SJSA1 (cell line): Measurements from ENCODE around the gene CAMTA1. TPM values are rescaled to one million over a fixed set of nuclear protein-coding genes. Genes with fewer than 3 reads are reported as not detected.

Source experiments
- DNase-seq, 2 experiments: peaks; one replicate each; pipeline ENCODE4 v3.0.0-alpha.2; 2015 to 2020; ENCODE audit warnings: low spot score in 2 of 2, low read depth in 1 of 2
- H3K27ac ChIP-seq: fragments of 250-450 bp; sonication (Bioruptor Pico); 2 replicates; pipeline ENCODE4 v1.5.1; 2020; ENCODE audit warnings: mild to moderate bottlenecking, moderate library complexity
- H3K27me3 ChIP-seq: fragments of 250-450 bp; sonication (Bioruptor Pico); replicated peaks from 2 replicates; pipeline ENCODE4 v1.5.1; 2020; ENCODE audit warnings: mild to moderate bottlenecking, moderate library complexity
- H3K36me3 ChIP-seq: fragments of 250-450 bp; sonication (Bioruptor Pico); 2 replicates; pipeline ENCODE4 v1.5.1; 2020; ENCODE audit warnings: mild to moderate bottlenecking
- H3K4me1 ChIP-seq: fragments of 250-450 bp; sonication (Bioruptor Pico); replicated peaks from 2 replicates; pipeline ENCODE4 v1.6.1; 2021; ENCODE audit warnings: mild to moderate bottlenecking
- H3K4me3 ChIP-seq: fragments of 250-450 bp; sonication (Bioruptor Pico); 2 replicates; pipeline ENCODE4 v1.5.1; 2020; ENCODE audit warnings: mild to moderate bottlenecking
- H3K9me3 ChIP-seq: fragments of 250-450 bp; sonication (Bioruptor Pico); replicated peaks from 2 replicates; pipeline ENCODE4 v1.5.1; 2020; ENCODE audit warnings: mild to moderate bottlenecking
- total RNA-seq: library from RNA; depleted of rRNA; stranded (reverse); fragments of >200 nt; shearing (Covaris generic); gene quantifications from 2 replicates; pipeline ENCODE4 v1.2.3, GENCODE V29; 2014

The CAMTA1 gene
- total RNA-seq, 1 experiment from 2014 or later = 136 TPM

DNA sequence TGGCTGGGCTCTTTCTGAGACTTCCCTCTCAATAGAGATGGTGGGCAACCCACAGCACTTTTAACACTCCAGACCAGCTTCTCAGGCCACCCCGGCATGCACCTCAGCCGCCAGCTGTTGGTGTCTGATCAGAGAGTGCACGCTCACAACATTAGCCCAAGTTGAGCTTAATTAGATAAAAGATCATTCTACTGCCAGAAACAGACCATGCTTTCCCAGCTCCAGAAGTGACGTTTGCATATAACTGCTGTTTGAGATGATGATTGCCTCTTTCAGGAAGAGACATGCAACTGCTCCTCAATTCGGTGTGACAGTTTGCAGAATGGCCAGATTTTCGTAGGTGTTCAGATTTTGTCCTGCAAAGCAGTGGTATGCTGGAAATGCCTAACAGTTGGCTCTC lies 700.6 kb downstream of the CAMTA1 start:
- DNase-seq = no peak
- H3K4me1 ChIP-seq = no peaks in the 10 kb centered on the region
- no peaks in the 10 kb centered on the region for H3K9me3 ChIP-seq
- 0 out of 2 replicates have a peak, but pooled peaks cover 2% of the 10 kb centered on the region for H3K27me3 ChIP-seq
- H3K4me3 ChIP-seq = no peak overlapping the region
- H3K36me3 ChIP-seq = no peaks in the 10 kb centered on the region
- H3K27ac ChIP-seq = no peak overlapping the region

DNA sequence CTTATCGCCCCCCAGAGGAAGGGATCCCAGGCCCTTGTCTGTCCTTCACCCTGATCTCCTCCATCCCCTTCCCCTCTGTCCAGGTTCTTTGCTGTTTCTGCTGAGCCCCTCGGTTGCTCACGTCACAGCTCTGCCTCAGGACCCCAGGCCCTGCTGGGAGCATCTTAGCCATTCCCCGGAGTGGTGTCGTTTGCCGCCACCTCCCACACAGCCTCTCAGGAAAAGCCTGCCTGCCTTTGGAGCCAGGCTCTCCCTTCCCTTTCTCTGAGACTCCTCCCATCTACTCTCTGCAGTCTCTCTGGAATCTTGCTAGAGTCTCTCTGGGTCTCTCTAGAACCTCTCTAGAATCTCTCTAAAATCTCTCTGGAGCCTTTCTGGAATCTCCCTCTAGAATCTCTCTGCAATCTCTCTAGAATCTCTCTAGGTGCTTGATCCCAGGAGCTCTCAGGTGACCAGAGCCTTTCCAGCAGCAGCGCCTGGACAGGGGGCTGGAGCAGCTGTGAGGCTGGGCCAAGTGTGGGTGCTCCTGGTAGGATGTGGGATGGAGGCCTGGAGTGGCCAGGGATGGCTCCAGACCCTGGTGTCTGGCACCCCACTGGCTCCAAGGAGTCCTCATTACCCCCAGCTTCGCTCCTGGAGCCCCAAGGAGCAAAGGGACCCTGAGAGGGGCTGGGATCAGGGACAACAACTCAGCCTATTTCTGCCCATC lies 702.7 kb downstream of the CAMTA1 start:
- Histone ChIP-seq H3K4me1 (no peaks in the 10 kb centered on the region), H3K36me3 (no peaks in the 10 kb centered on the region), H3K27me3 (0 out of 2 replicates have a peak, but pooled peaks cover 2% of the 10 kb centered on the region), H3K4me3 (no peak overlapping the region), H3K27ac (no peak overlapping the region), H3K9me3 (no peaks in the 10 kb centered on the region)
- no peak for DNase-seq

DNA sequence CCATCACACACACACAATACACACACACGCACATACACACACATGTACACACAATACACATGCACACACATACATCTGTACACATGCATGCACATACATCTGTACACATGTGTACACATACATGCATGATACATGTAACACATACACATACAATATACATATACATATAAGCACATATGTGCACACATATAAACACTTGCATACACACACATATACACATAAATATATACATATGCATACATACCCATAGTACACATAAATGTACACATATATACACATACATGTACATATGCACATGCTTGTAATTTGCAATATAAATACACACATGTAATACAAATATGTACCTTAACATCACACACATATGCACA lies 703.2 kb downstream of the CAMTA1 start:
- DNase-seq = no peak
- H3K9me3 ChIP-seq = no peaks in the 10 kb centered on the region
- H3K36me3 ChIP-seq = no peaks in the 10 kb centered on the region
- no peak overlapping the region for H3K4me3 ChIP-seq
- H3K27me3 ChIP-seq = 0 out of 2 replicates have a peak, but pooled peaks cover 1% of the 10 kb centered on the region
- H3K4me1 ChIP-seq = no peaks in the 10 kb centered on the region
- H3K27ac ChIP-seq = no peak overlapping the region

DNA sequence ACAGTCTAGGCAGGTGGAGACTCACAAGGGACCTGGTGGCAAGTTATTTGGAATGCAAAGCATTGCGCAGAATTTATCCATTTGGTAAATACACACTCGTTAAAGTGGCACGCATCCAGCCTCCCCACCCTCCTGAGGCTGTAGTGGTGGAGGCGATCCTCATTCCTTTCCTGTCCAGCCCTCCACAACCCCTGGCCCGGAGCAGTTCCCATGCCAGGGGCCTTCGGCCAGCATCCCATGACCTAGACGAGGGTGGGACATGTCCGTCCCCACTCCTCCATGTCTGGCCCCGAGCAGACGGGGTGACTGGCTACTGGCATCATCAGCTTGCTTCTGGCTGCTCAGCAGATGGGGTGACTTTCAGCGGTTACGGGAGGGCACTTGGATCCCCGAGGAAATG lies 704.3 kb downstream of the CAMTA1 start:
- Histone ChIP-seq H3K4me1 (no peaks in the 10 kb centered on the region), H3K36me3 (no peaks in the 10 kb centered on the region), H3K27ac (no peak overlapping the region), H3K27me3 (no peaks in the 10 kb centered on the region; the same call in 1 of the 2 replicates), H3K4me3 (no peak overlapping the region), H3K9me3 (no peaks in the 10 kb centered on the region)
- no peak for DNase-seq

DNA sequence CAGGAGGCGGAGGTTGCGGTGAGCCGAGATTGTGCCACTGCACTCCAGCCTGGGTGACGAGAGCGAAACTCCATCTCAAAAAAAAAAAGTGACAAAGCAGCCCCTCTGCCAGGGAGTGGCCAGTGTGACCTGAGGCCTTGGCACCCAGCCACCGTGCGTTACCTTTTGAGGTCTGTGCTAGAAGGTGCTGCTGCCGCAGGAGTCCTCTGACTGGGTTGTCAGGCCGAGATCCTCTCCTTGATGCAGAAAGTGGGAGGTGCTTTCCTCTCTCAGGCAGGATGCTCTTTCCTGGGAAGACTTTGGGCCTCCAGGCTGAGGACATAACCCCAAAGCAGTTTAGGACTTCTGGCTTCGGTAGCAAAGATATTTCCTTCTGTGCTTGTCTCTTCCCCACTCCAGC lies 705.3 kb downstream of the CAMTA1 start:
- no peaks in the 10 kb centered on the region for H3K36me3 ChIP-seq
- DNase-seq = no peak

DNA sequence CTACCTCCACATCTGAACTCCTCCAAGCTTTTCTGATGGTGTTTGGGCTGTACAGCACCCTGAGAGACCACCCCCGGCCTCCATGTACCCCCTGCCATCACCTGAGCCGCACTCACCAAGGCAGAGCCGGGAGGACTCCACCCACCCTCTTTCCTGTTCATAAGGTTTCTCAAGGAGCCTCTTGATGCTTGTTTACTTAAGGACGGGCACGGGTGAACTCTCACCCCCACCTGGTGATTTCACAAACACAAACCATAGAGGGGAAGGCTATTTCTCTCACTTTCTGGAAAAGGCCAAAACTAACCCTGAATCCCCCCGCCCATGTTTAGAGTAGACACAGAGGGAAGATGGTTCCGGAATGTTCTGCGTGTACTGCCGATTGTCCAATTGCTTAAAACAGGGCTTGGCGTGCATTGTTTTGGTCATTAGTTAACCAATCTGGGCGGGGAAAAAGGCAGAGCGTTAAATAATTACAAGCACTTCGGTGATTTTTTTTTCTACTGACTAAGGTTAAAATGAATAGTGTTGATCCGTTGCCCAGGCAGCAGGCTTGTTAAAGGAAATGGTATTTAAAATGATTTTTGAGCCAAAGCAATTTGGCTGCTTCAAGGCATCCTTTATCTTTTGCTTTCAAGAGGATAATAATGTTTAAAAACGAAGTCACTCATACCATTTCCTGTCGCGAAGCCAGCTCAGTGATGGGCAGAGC lies 706.0 kb downstream of the CAMTA1 start:
- DNase-seq = no peak
- Histone ChIP-seq H3K27ac (no peak overlapping the region), H3K36me3 (no peaks in the 10 kb centered on the region), H3K27me3 (no peaks in the 10 kb centered on the region; the same call in 1 of the 2 replicates), H3K4me1 (no peaks in the 10 kb centered on the region), H3K4me3 (no peak overlapping the region), H3K9me3 (no peaks in the 10 kb centered on the region)

More for the DNA sequence above, 705.3 kb downstream of the CAMTA1 start:
- Histone ChIP-seq H3K9me3 (no peaks in the 10 kb centered on the region), H3K27me3 (no peaks in the 10 kb centered on the region; the same call in 1 of the 2 replicates), H3K4me3 (no peak overlapping the region), H3K27ac (no peak overlapping the region), H3K4me1 (no peaks in the 10 kb centered on the region)

DNA sequence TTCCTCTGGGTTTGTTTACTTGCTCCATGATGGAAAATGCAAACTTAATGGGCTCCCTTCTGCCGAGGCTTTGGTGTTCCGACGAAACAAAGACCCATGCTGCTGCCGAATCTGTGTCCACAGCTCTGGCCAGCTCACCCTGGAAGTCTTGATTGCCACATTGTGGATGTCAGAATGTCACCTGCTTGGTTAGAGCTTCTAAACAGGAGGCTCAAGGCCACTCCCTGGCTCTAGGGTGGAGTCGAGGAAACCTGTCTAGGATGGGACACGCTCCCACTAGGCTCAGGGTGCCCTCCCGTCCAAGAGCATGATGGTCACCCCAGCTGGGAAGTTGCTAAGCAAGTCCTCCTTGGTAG lies 706.5 kb downstream of the CAMTA1 start:
- no peak for DNase-seq
- H3K9me3 ChIP-seq = no peaks in the 10 kb centered on the region
- no peaks in the 10 kb centered on the region; the same call in 1 of the 2 replicates for H3K27me3 ChIP-seq
- H3K4me1 ChIP-seq = no peaks in the 10 kb centered on the region
- no peaks in the 10 kb centered on the region for H3K36me3 ChIP-seq
- no peak overlapping the region for H3K4me3 ChIP-seq
- no peak overlapping the region for H3K27ac ChIP-seq

DNA sequence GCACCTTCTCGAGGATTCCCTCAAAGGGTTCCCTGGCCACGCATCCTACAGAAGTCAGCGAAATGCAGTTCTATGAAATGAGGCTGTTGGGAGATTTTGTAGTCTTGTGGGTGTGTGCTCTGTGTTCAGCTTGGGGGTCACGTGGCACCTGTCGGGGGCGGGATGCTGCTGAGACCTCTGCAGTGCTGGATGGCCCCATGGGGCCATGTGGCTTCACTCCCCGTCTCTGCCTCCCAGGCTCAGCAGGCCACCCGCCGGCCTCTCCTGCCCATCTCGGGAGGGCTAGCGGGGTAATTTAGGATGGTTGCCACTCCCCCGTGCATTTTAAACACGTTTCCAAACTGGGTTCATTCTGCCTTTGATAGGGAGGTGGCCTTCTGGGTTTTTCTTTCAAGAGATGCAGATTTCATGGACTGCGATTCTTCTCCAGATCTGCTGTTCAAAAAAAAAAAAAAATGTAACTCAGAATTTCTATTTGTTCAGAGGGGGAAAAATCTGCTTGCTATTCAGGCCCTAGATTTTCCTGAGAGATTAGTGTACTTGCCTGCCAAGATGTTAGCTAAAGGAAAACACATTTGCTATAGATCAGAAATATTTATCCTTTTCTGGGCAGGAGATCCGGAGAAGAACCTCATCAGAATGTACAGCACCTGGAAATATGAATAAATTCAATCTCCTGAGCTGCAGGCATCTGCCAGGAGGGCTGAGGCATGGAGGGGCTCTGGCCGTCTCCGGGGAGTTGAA lies 708.6 kb downstream of the CAMTA1 start:
- no peaks in the 10 kb centered on the region; the same call in 1 of the 2 replicates for H3K27me3 ChIP-seq
- no peaks in the 10 kb centered on the region for H3K4me1 ChIP-seq
- H3K9me3 ChIP-seq = no peaks in the 10 kb centered on the region
- no peaks in the 10 kb centered on the region for H3K36me3 ChIP-seq
- no peak overlapping the region for H3K27ac ChIP-seq
- no peak for DNase-seq
- no peak overlapping the region for H3K4me3 ChIP-seq

DNA sequence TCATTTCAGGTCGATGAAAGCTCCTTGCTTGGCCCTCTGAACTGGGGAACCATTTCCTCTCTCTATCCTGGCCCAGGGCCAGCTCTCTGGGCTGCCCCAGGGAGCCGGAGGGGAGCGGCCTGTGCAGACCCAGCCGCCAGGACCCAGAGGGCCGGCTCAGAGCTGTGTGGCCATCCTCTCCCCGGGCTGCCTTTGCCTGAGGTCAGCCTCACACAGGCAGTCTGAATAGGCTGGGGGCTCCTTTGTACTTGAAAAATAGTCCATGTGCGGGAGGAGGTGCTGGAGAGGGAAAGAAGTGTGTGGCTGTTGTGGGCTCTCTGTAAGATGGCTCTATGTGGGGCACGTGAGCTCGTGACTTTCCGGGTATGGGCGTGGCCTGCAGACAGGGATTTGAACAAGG lies 710.7 kb downstream of the CAMTA1 start:
- no peak for DNase-seq
- Histone ChIP-seq H3K9me3 (no peaks in the 10 kb centered on the region), H3K27ac (no peak overlapping the region), H3K4me3 (no peak overlapping the region), H3K4me1 (no peaks in the 10 kb centered on the region), H3K36me3 (no peaks in the 10 kb centered on the region), H3K27me3 (no peaks in the 10 kb centered on the region; the same call in 1 of the 2 replicates)

DNA sequence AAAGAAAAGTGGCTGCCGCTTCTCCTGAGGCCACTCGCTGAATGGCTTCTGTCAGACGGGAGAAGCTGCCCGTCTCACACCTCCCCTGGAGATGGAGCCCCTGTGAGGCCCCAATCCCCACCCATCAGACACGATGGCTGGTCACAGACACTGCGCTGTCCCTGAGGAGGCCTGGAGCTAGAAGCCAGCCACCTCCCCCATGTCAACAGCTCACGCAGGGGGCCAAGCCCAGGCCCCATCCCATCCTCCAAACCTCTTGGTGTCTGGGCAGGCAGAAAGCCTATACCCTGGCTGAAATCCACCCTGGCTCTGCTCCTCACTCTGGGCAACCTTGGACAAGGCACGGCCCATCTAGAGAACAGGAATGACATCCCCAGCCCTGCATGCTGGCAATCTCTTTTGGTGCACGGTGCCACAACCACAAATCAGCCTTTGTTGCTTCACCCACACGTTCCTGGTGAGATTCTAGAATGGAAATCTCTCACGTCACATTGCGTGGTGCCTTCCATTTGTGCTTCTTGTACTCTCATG lies 711.9 kb downstream of the CAMTA1 start:
- H3K27me3 ChIP-seq = no peaks in the 10 kb centered on the region; the same call in 1 of the 2 replicates
- DNase-seq = no peak
- H3K9me3 ChIP-seq = no peaks in the 10 kb centered on the region
- H3K4me3 ChIP-seq = no peak overlapping the region
- no peaks in the 10 kb centered on the region for H3K4me1 ChIP-seq
- H3K27ac ChIP-seq = no peak overlapping the region
- no peaks in the 10 kb centered on the region for H3K36me3 ChIP-seq

DNA sequence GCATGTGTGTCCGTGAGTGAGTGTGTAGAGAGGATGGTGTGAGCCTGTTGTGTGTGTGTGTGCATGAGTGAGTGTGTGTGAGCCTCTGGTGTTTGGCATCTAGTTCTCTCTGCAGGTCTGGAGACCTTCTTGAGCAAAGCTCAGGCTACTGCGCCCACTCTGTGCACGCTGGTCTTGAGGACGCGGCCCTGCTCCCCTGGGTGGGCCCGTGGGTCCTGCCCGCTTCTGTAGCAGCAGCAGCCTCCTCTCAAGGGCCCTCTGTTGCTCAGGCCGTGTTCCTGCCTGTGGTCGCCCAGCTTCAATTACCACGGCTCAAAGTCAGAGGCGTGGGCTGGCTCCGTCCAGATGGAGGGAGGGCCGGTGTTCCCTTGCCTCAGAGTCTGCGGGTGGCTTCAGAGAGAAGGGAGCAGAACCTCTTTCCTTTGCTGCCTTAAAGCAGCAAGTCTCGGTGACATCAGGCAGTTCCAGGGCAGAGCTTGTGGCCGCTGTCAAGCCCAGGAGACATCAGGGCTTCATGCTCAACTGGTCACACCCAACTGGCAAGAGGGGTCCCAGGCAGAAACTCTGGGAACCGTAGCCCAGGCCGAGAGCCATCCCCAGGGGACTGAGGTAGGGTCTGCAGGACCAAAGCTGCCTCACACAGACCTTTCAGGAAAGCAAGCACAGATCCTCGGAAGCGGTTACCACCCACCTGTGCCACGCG lies 715.3 kb downstream of the CAMTA1 start:
- Histone ChIP-seq H3K27ac (no peak overlapping the region), H3K4me1 (no peaks in the 10 kb centered on the region), H3K4me3 (no peak overlapping the region), H3K27me3 (no peaks in the 10 kb centered on the region), H3K36me3 (no peaks in the 10 kb centered on the region), H3K9me3 (no peaks in the 10 kb centered on the region)
- DNase-seq = no peak

DNA sequence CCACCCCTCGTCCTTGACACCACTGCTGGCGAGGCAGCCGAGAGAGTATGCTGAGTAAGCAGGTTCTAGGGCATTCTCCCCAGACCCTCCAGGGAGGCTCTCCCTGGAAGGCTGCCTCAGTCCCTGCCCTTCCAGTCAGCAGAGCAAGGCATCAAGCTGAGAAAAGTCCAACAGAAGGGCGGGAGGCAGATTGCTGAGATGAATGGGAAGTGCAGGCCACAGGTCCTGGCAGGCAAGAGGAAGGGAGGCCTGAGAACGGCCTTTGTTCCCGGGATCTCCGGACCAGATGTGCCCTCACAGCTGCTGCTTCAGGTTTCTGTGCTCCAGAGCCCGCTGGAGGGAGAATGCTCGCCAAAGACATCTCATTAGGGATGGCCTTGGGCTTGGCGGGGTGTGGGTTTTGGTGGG lies 715.8 kb downstream of the CAMTA1 start:
- no peaks in the 10 kb centered on the region for H3K9me3 ChIP-seq
- no peak overlapping the region for H3K4me3 ChIP-seq
- H3K36me3 ChIP-seq = no peaks in the 10 kb centered on the region
- no peaks in the 10 kb centered on the region for H3K4me1 ChIP-seq
- no peaks in the 10 kb centered on the region for H3K27me3 ChIP-seq
- H3K27ac ChIP-seq = no peak overlapping the region
- DNase-seq = no peak
